ENCODE data around the gene ABHD8. TPM values are rescaled to one million over a fixed set of nuclear protein-coding genes. Genes with fewer than 3 reads are reported as not detected.

Gene ABHD8
- total RNA-seq, 1 donor from 2014 or later, result 10.9 TPM

DNA sequence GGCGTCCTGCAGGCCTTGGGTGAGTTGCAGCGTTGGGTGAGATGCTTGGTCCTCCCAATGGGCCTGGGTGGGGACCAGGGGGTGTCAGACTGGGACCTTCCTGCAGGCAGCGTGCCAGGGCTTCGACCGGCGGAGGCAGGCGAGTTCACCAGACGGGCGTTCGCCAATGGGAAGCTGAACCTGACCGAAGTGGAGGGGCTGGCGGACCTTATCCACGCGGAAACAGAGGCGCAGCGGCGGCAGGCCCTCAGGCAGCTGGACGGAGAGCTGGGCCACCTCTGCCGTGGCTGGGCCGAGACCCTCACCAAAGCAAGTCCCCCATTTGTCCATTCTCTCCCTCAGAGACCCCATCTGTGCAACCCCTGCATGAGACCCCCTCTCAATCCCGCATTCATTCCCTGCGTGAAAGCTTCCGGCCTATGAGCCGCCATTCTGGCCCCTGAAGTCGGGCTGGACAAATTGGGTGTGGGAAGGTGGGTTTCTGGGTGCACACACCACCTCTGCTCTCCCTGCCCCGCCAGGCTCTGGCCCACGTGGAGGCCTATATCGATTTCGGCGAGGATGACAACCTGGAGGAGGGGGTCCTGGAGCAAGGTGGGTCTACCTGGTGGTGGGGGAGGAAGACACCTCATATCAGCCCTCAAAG lies 35.3 kb upstream of the ABHD8 start:
- H3K4me3 Mint-ChIP-seq (ENCODE audit: low read depth), result peak overlapping the region; percentile 84
- H3K9me3 Mint-ChIP-seq, result no peaks in the 10 kb centered on the region
- H3K4me1 Mint-ChIP-seq (ENCODE audit: low read depth), result peaks cover 10% of the 10 kb centered on the region
- H3K27me3 Mint-ChIP-seq (ENCODE audit: low read depth), result no peaks in the 10 kb centered on the region
- peak overlapping the region; percentile 89 for H3K27ac Mint-ChIP-seq
- intact Hi-C loops (cut with micrococcal nuclease), result loop anchor here (5.0 kb wide), 2 partner anchors 46 to 69 kb away; partner anchors contain the start of gene BST2
- H3K36me3 Mint-ChIP-seq (ENCODE audit: low read depth), result peaks cover 16% of the 10 kb centered on the region
- no peak for DNase-seq (ENCODE audit: low spot score)

DNA sequence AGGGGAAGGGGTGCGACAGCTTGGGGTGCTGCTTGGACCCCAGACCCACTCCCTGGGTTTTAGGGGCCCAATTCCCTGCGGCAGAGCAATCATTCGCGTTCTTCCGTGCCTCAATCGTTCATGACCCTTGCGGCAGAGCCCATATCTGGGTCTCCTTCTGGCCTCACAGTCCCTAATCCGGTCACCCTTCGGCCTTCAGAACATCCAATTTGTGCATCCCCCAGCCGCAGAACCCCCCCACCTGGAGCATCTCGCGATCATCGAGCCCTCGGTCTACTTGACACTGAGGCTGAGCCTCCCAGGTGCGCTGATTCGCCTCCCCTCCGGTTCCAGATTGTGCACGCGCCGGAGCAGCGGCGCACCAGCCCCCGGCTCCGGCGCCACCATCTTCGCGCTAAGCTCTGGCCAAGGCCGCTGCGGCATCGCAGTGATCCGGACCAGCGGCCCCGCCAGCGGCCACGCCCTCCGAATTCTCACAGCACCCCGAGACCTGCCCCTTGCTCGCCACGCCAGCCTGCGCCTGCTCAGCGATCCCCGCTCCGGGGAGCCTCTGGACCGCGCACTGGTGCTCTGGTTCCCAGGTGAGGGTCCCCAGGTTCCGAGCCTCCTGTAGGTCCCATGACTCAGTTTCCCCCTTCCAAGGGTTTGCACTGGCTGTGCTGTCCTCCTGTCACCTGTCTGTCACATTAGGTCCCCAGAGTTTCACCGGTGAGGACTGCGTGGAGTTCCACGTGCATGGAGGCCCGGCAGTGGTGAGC lies 34.6 kb upstream of the ABHD8 start:
- peaks cover 17% of the 10 kb centered on the region for H3K36me3 Mint-ChIP-seq (ENCODE audit: low read depth)
- H3K27ac Mint-ChIP-seq, result peak overlapping the region; percentile 89
- peak; percentile 42 for DNase-seq (ENCODE audit: low spot score)
- intact Hi-C loops (cut with micrococcal nuclease), result loop anchor here (1.0 to 5.0 kb wide), 3 partner anchors 29 to 69 kb away; partner anchors contain the start of genes BST2 and DDA1
- peak overlapping the region; percentile 84 for H3K4me3 Mint-ChIP-seq (ENCODE audit: low read depth)
- peaks cover 12% of the 10 kb centered on the region for H3K4me1 Mint-ChIP-seq (ENCODE audit: low read depth)
- H3K9me3 Mint-ChIP-seq, result no peaks in the 10 kb centered on the region
- no peaks in the 10 kb centered on the region for H3K27me3 Mint-ChIP-seq (ENCODE audit: low read depth)

GRCh38 chr19:17336872-17337674 lies 33.8 kb upstream of the ABHD8 start, which contains the start of gene GTPBP3:
Gene GTPBP3 (plus strand): TSS chr19:17337553. CDS start chr19:17337612, 59 bp downstream.
- Mint-ChIP-seq H3K36me3 (ENCODE audit: low read depth) (peaks cover 24% of the 10 kb centered on the region), H3K27me3 (ENCODE audit: low read depth) (no peaks in the 10 kb centered on the region), H3K27ac (peak within 1 kb of the TSS; percentile 89), H3K4me3 (ENCODE audit: low read depth) (peak within 1 kb of the TSS; percentile 84), H3K4me1 (ENCODE audit: low read depth) (peaks cover 15% of the 10 kb centered on the region), H3K9me3 (no peaks in the 10 kb centered on the region)
- peak; percentile 96 for DNase-seq (ENCODE audit: low spot score)
- intact Hi-C loops (cut with micrococcal nuclease), result loop anchor here (1.0 to 5.0 kb wide), 3 partner anchors 28 to 70 kb away; partner anchors contain the start of genes BST2 and DDA1

- Mint-ChIP-seq H3K27ac (no peak overlapping the region), H3K4me3 (ENCODE audit: low read depth) (peak overlapping the region; percentile 61), H3K27me3 (ENCODE audit: low read depth) (peaks cover 2% of the 10 kb centered on the region), H3K9me3 (no peaks in the 10 kb centered on the region), H3K36me3 (ENCODE audit: low read depth) (peaks cover 24% of the 10 kb centered on the region), H3K4me1 (ENCODE audit: low read depth) (peaks cover 15% of the 10 kb centered on the region)
- DNase-seq (ENCODE audit: low spot score), result no peak
- intact Hi-C loops (cut with micrococcal nuclease), result loop anchor here (5.0 kb wide), 2 partner anchors 43 to 72 kb away; partner anchors contain the start of gene BST2
Observed at GRCh38 chr19:17335575-17335974, 32.4 kb upstream of the ABHD8 start.

- H3K4me1 Mint-ChIP-seq (ENCODE audit: low read depth), result peaks cover 15% of the 10 kb centered on the region
- H3K27me3 Mint-ChIP-seq (ENCODE audit: low read depth), result peaks cover 9% of the 10 kb centered on the region
- H3K27ac Mint-ChIP-seq, result peak within 1 kb of the TSS; percentile 85
- H3K9me3 Mint-ChIP-seq, result no peaks in the 10 kb centered on the region
- intact Hi-C loops (cut with micrococcal nuclease), result loop anchor here (5.0 kb wide), 2 partner anchors 42 to 73 kb away; partner anchors contain the start of gene BST2
- DNase-seq (ENCODE audit: low spot score), result peak; percentile 96
- H3K36me3 Mint-ChIP-seq (ENCODE audit: low read depth), result peaks cover 23% of the 10 kb centered on the region
- peak within 1 kb of the TSS; percentile 84 for H3K4me3 Mint-ChIP-seq (ENCODE audit: low read depth)
Observed at GRCh38 chr19:17334414-17335409, 31.5 kb upstream of the ABHD8 start, which contains the start of gene ANO8. Gene ANO8 (minus strand): TSS chr19:17334855. CDS start chr19:17334670, 185 bp downstream.

GRCh38 chr19:17333611-17334413 lies 30.6 kb upstream of the ABHD8 start:
- intact Hi-C loops (cut with micrococcal nuclease), result no loop called here
- peak; percentile 75 for DNase-seq (ENCODE audit: low spot score)
- H3K9me3 Mint-ChIP-seq, result no peaks in the 10 kb centered on the region
- peaks cover 17% of the 10 kb centered on the region for H3K36me3 Mint-ChIP-seq (ENCODE audit: low read depth)
- peak overlapping the region; percentile 85 for H3K27ac Mint-ChIP-seq
- peaks cover 15% of the 10 kb centered on the region for H3K4me1 Mint-ChIP-seq (ENCODE audit: low read depth)
- peaks cover 9% of the 10 kb centered on the region for H3K27me3 Mint-ChIP-seq (ENCODE audit: low read depth)
- peak overlapping the region; percentile 83 for H3K4me3 Mint-ChIP-seq (ENCODE audit: low read depth)

- intact Hi-C loops (cut with micrococcal nuclease), result no loop called here
- Mint-ChIP-seq H3K27me3 (ENCODE audit: low read depth) (peaks cover 9% of the 10 kb centered on the region), H3K4me1 (ENCODE audit: low read depth) (peaks cover 15% of the 10 kb centered on the region), H3K4me3 (ENCODE audit: low read depth) (peak overlapping the region; percentile 47), H3K9me3 (no peaks in the 10 kb centered on the region), H3K36me3 (ENCODE audit: low read depth) (peaks cover 16% of the 10 kb centered on the region), H3K27ac (no peak overlapping the region)
- peak; percentile 43 for DNase-seq (ENCODE audit: low spot score)
Observed at GRCh38 chr19:17332677-17333581, 29.7 kb upstream of the ABHD8 start.

GRCh38 chr19:17332360-17332676 lies 29.1 kb upstream of the ABHD8 start:
- peaks cover 15% of the 10 kb centered on the region for H3K4me1 Mint-ChIP-seq (ENCODE audit: low read depth)

DNA sequence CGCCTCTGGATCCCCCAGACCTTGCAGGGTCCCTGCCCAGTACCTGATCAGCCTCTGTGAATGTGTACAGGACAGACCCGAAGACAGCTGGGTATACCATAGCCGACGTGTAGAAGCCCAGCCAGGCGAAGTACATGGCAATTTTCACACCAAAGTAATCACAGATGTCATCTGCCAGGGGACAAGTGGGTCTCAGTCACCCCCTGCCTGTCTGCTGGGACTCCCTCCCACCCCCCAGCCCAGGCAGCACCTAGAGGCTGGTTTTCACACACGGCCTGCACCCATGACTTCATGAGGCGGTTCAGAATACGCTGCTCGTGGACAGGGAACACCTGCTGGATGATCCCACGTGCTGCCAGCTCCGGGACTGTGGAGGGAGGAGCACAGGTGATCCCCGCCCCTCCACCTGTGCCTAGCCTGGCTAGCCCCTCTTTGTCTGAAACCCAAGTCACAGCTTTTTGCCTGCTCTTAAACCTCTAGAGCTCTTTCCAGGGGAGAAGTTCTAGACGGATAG lies 27.9 kb upstream of the ABHD8 start:
- H3K27me3 Mint-ChIP-seq (ENCODE audit: low read depth), result peaks cover 9% of the 10 kb centered on the region
- H3K27ac Mint-ChIP-seq, result no peak overlapping the region
- H3K9me3 Mint-ChIP-seq, result no peaks in the 10 kb centered on the region
- DNase-seq (ENCODE audit: low spot score), result no peak
- peaks cover 14% of the 10 kb centered on the region for H3K4me1 Mint-ChIP-seq (ENCODE audit: low read depth)
- no peak overlapping the region for H3K4me3 Mint-ChIP-seq (ENCODE audit: low read depth)
- intact Hi-C loops (cut with micrococcal nuclease), result no loop called here
- peaks cover 16% of the 10 kb centered on the region for H3K36me3 Mint-ChIP-seq (ENCODE audit: low read depth)

More at GRCh38 chr19:17332360-17332676, 29.1 kb upstream of the ABHD8 start:
- intact Hi-C loops (cut with micrococcal nuclease), result no loop called here
- no peak overlapping the region for H3K27ac Mint-ChIP-seq
- H3K9me3 Mint-ChIP-seq, result no peaks in the 10 kb centered on the region
- H3K36me3 Mint-ChIP-seq (ENCODE audit: low read depth), result peaks cover 16% of the 10 kb centered on the region
- no peak for DNase-seq (ENCODE audit: low spot score)
- peaks cover 9% of the 10 kb centered on the region for H3K27me3 Mint-ChIP-seq (ENCODE audit: low read depth)
- no peak overlapping the region for H3K4me3 Mint-ChIP-seq (ENCODE audit: low read depth)

DNA sequence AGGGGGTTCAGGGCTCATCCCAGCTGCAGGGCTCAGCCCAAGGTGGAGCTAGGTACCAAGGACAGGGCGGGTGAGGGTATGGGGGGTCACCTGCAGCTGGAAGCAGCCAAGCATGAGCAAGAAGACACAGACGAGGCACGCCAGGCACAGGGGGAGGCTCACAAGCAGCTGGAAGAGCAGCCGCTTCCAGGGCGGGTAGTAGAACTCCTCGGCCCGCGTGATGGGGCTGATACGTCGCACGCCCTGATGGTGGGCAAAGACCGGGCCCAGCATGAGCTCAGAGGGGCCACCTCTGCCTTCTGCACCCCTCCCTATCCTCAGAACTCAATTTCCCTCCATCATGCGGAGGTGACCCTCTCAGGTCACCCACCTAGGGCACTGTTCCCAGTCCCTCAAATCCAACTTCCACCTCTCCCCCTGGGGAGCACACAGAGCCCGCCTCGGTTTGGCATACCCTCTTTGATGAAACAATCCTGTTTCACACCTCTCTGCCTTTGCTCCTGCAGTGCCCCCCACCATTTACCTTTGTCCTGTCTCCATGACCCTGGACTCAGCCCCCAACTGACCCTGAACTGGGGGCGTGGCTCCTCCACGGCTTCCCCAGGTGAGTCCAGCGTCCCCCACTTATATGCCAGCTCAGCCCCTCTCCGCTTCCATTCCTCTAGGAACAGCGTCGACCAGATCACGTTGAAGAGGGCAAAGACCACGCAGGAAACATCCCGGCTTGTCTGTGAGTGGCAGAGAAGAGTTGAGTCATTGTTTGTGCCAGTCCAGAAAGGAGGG lies 27.2 kb upstream of the ABHD8 start:
- Mint-ChIP-seq H3K36me3 (ENCODE audit: low read depth) (peaks cover 16% of the 10 kb centered on the region), H3K4me3 (ENCODE audit: low read depth) (no peak overlapping the region), H3K4me1 (ENCODE audit: low read depth) (peaks cover 14% of the 10 kb centered on the region), H3K27ac (no peak overlapping the region), H3K27me3 (ENCODE audit: low read depth) (peaks cover 9% of the 10 kb centered on the region), H3K9me3 (no peaks in the 10 kb centered on the region)
- intact Hi-C loops (cut with micrococcal nuclease), result no loop called here
- no peak for DNase-seq (ENCODE audit: low spot score)
